Measurements from ENCODE around the gene KLHDC7A.

KLHDC7A gene

DNA sequence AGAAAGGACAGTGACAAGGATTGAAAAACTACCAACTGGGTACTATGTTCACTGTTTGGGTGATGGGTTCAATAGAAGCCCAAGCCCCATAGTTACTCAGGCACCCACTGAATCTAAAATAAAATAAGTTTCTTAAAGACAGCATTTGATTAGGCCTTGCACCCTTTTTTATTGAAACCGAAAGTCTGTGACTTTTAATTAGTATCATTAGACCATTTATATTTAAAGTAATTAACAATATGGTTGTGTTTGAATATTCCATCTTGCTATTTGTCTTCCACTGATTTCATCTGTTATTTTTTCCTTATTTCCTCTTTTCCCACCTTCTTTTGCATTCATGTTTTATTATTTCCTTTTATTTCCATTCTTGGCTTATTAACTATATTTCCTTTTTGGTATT lies 27.4 kb downstream of the KLHDC7A start:
- DNase-seq (ENCODE audit: low read depth, low spot score) = no peak

DNA sequence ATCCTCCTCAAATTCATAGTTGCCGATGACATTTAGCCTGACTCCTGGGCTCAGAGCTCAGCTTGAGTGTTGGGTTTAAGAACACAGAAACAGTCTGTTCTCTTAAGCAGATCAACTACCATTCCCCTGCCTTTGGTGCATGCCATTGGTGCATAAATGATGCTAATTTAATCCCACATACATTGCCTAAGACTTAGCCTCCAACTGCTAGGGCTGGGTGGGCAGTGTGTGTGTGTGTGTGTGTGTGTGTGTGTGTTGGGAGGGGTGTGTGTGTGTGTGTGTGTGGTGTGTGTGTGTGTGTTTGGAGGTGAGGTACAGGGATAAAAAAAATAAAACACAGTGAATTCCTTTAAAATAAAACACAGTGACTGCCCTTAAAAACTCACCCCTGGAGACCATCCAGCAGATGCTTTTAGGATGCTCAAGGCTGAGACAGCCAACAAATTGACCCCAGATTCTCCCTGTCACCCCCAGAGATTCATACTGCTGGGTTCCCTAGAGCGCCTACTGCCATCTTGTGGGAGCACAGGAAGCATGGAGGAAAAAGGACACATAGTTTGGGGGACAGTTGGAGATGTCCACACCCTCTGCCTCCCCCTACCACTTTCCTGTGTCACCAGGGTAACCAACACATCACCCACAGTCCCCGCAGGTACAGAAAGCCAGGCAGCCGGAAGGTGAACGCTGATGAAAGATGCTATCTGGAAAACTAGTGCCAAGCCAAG lies 30.6 kb downstream of the KLHDC7A start:
- no peak for DNase-seq (ENCODE audit: low read depth, low spot score)

DNA sequence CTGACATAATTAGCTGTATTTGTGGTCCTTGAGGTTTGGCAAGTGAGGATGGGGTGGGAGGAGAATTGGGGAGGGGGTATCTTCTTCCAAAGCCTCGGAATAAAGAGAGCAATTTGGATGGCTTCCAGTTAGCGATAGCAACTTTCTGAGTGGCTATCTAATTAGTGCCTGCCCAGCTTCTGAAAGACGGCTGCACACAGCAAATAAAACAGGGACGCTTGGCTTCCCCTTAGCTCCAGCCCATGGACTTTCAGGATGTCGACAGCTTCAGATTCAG lies 31.1 kb downstream of the KLHDC7A start:
- no peak for DNase-seq (ENCODE audit: low read depth, low spot score)

DNA sequence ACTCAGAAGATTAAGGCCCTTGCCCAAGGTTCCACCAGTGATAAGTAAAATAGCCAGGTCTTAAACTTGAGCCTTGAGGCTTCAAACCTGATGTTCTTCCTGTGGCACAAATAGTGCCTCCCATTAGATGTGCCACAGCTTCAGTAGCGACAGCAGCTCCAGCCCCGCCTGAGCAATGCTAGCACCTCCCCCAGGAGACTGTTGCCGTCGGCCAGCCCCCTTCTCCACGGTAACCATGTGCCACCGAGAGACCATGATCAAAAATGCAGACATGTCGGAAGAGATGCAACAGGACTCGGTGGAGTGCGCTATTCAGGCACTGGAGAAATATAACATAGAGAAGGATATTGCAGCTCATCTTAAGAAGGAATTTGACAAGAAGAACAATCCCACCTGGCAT lies 32.2 kb downstream of the KLHDC7A start:
- no peak for DNase-seq (ENCODE audit: low read depth, low spot score)

DNA sequence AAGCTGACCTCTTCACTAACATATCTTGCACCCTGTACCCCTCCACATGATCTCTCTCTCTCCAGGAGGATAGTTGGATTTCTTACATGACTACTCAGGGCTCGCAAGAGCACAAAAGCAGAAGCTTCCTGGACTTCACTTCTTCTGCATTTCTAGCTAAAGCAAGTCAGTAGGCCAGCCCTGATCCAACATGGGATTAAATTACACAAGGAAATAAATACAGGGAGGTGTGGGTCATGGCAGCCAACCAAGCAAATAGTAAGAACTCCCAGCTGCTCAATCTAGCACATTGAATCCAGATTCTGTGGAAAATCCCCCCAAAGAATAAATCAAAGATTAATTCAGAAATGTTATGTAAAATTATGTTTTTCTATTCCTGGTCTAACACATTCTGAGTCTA lies 33.3 kb downstream of the KLHDC7A start:
- no peak for DNase-seq (ENCODE audit: low read depth, low spot score)

DNA sequence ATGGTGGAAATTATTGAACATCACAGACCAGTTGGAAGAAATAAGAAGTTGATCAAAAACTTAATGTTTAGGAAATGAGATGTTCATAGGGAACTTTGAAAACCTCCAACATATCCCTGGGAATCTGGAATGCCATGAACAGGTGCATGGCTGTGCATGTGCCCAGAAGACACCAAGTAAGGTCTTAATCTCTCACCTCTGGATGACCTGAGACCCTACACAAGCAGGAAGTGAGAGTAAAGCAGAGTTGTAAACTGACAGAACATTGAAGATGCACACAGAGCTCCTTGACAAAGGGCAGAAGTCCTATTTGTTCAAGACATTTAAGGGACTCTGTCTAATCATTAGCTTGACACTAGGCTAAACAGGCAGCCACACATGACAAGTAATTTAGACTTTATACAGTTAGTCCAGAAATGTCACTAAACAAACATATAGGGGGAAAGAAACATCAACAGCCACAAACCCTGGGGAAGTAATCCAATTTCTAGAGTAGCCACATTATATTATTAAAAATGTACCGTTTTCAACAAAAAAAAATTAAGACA lies 34.5 kb downstream of the KLHDC7A start:
- DNase-seq (ENCODE audit: low read depth, low spot score) = no peak

DNA sequence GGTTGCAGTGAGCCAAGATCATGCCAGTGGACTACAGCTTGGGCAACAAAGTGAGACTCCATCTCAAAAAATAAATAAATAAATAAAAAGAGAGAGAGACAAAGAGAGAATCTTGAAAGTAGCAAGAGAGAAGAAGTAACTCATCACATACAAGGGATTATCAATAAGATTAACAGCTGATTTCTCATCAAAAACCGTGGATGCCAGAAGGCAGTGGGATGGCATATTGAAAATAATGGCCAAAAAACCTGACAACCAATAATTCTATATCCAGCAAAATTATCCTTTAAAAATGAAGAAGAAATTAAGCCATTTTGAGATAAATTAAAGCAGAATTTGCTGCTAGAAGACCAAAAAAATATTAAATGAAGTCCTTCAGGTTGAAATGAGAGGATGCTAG lies 35.7 kb downstream of the KLHDC7A start:
- DNase-seq (ENCODE audit: low read depth, low spot score) = no peak

DNA sequence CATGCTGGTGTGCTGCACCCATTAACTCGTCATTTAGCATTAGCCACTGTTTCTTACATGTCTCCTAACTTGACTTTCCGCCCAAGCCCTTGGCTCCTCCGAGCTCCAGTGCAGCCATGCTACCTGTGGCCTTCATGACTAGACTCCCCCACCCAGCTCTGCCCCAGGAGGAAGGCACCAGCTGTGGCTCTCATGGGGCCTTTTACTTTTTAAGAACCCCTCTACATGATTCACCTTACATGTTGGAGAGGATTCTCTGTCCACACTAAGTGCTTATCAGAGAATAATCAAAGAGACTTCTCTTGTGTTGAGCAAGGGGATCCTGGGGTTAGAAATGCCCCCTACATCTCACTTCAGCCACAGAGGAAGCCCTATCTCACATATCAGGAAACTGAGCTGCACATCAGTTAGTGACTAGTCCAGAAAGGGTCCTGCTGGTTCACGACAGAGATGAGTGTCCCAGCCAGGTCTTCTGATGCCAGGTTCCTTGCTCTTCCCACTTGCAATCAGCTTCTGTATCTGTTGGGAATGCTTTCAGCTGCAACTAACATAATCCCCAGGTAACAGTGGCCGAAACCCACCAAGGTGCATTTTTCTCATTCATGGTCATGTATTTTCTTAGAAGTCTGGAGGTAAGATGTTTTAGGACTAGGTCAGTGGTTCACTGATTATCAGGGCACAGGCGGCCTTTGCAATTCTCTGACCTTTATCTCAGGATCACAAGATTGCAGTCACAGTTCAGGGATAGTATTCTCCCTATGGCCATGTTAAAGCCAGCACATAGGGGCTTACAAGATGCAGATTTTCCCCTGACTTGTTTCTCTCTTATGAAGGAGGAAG lies 45.9 kb downstream of the KLHDC7A start:
- no peak for DNase-seq (ENCODE audit: low read depth, low spot score)

DNA sequence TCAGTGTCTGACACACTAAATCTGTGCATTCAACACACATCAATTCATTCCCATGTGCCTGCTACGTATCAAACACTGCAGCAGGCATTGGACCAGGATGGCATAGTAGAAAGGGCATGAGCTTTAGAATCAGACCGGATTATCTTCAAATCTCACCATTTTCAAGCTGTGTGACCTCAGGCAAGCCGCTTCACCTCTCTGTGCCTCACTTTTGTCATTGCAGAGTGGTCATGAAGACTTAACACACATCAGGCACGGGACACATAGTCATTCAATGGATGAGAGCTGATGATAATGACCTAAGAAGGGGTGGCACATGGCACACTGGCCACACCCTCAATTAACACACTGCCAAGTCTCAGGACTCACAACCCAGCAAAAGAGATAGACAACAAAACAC lies 46.8 kb downstream of the KLHDC7A start:
- no peak for DNase-seq (ENCODE audit: low read depth, low spot score)

DNA sequence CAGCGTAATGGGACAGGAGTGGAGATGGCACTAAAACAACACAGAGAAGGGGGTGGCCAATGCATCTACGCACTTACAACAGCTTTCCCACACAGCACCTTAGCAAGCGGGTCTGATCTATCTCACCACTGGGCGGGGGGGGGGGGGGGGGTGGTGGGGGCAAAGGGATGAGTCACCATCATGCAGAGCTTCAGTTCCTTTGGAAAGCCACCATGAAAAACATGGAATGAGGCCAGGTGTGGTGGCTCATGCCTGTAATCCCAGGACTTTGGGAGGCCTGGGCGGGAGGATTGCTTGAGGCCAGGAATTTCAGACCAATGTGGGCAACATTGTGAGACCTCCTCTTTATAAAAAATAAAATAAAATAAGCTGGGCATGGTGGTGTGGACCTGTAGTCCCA lies 47.2 kb downstream of the KLHDC7A start:
- no peak for DNase-seq (ENCODE audit: low read depth, low spot score)

DNA sequence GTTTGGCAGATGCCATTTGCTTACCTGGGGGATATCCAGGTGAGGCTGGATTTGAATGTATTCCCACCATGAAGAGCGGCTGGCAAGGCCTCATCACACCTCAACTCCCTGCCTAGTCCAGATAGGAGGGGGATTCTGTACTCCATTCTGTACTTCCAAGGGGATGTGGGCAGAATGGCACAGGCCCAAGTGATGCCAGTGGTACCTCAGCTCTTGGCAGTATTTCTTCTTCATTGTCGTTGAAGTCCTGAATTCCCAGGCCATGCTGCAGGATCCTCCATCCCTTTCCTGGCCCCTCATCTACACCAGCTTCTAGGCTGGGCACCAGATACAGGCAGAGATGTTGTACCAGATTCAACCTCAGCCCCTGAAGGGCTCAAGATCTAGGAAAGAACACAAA lies 47.9 kb downstream of the KLHDC7A start:
- DNase-seq (ENCODE audit: low read depth, low spot score) = no peak

DNA sequence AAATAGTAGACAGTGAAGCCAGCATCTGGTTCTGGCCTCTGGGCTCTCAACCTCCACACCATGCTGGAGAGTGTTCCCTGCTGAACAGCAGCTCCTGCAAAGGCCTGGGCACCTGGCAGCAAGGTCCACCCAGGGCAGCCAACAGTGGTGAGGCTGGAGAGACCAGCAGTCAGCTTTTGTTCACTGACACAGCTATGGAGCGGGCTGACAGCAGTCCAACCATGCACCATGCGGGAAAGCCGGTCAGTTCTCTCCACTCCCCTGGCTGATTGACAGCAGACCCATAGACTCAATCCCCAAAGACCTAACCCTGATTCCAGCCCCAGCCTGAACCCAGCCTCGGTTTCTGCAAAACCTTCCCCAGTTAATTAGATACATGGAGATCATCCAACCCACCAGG lies 49.0 kb downstream of the KLHDC7A start:
- DNase-seq (ENCODE audit: low read depth, low spot score) = no peak

DNA sequence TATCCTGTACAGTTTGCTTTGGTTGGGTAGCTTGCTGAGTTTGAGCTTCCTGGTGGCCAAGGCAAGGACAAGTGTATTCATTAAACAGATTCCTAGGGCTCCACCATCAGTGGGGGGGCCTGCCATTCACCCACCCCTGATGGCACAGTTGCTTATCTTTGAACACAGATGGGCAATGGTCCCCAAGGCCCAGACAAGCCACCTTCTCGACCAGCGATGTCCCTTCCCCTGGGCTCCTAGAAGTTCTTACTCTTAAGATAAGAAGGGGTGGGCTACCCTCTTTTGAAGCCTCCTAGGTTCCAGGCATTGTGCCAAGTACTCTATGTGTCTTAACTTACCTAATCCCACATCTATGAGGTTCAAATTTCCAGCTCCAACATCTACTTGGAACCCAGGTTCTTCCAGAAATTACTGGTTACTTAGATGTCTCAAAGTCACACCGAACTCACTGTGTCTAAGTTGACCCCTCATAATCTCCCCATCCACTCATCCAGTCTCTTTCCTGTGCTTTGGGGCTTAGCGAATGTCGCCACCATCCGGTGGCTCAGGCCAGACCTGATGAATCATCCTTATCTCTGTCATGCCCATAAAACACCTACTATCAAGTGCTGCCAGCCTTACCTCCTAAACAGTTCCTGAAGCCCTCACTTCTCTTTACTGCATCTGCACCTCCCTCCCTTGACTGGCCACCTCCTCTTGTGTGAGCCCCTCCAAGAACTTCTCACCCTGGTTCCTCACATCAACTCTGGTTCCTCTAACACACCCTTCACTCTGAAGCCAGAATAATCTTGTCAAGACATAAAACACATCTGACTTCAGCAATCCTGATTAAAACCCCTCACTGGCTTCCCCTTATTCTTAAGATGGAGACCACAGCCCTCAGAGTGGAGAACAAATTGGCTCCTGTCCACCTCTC lies 50.1 kb downstream of the KLHDC7A start:
- peak; percentile 52 for DNase-seq (ENCODE audit: low read depth, low spot score)

DNA sequence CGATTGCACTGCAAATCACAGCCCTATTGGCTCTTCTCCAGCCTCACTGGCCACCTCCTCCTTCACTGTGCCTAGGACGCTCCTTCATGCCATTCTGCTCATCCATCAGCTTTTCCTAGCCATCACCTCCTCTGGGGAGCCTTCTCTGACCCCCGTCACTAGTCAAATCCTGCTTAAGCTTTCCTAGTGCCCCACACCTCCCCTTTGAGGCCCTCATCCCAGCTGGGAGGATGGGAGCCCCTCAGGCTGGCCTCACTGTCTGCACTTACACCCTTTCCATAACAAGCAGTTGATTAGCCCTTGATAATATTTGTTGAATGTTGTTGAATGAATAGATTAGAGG lies 50.7 kb downstream of the KLHDC7A start:
- no peak for DNase-seq (ENCODE audit: low read depth, low spot score)

DNA sequence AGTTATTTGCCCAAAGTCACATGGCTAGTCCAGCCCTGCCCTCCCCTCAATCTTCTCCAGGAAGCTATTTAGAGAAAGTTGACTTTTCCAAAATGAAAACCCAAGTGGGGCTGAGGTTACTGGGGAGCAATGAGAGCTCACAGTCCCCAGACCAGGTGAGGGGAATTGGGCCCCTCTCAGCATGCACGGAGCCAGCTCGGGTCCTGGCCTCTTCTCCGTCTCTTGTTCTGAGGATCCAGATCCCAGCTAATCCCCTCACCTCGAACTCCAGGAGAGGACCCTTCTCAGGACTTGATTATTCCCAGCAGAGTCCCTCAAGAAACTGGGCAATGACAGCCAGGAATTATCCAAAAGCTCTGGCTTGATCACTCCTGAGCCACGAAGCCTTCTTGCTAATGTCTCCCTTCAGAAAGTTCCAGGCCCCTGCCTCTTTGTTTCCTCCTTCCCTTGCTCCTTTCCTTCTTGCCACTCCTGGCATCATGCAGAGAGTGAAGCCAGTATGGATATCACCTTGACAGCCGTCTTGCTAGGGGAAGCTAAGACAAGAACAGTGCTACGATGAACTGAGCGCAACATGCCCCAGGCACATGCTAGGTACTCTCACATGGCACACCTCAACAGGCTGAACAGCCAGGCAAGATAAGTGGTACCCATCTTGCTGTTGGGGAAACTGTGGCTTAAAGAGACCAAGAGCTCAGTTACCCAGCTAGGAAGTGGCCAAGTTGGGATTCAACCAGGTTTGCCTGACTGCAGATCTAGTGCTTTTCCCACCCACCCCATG lies 51.9 kb downstream of the KLHDC7A start:
- no peak for DNase-seq (ENCODE audit: low read depth, low spot score)

DNA sequence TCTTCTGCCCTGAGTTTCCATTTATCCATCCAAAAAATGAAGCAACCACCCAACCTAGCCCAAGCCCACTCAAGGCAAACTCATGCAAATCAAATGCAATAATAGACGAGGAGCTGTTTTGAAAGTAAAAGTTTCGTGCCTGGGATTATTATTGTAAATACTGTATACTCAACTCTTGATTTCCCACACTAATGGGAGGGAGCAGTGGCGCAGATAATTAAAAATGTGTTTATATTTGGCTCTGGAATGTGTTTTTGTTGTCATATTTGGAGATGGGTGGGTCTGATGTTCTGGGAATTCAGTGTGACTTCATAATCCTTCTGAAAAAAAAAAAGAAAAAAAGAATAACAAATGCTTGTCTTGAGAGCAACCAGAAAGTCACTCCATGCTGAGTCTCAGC lies 52.5 kb downstream of the KLHDC7A start:
- DNase-seq (ENCODE audit: low read depth, low spot score) = no peak

DNA sequence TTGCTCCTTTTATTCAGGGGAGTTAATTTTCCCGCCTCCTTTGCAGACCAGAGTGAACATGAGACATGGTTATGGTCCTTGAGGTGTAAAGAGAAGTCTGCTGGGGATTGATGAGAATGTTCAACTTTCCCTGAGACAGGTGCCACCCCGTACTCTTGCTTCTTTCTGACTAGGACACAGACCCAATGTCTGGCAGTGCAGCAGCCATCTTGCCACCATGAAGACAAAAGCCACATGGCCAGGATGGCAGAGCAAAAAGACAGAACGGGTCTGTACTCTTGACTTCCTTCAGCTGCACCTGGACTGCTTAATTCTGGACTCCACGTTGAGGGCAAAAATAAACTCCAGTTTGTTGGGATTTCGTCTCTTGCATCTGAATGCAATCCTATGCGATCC lies 54.1 kb downstream of the KLHDC7A start:
- DNase-seq (ENCODE audit: low read depth, low spot score) = no peak
